GM18861 (cell line): ENCODE data around the gene TRIM41.
A peak's percentile ranks its signal among the peaks of the same experiment; 100 is the strongest.
"Not testable (repeated sequence)": the region's sequence is repeated elsewhere in the genome, so short reads cannot be mapped to it uniquely, and the experiment has no call there.

Source experiments
- ATAC-seq: cut with Tn5 transposase; IDR thresholded peaks from one replicate; pipeline ENCODE4 v1.9.1; 2021; ENCODE audit not compliant: unreplicated experiment

Gene TRIM41

GRCh38 chr5:181246276-181247049 is 23.4 kb downstream of the TRIM41 start:
- ATAC-seq = peak; percentile 26

- no peak for ATAC-seq
These were observed 25.2 kb downstream of the TRIM41 start for GRCh38 chr5:181248277-181248676.

- ATAC-seq = no peak
These were observed 32.2 kb downstream of the TRIM41 start for GRCh38 chr5:181255276-181255675.

- no peak for ATAC-seq
These were observed 32.9 kb downstream of the TRIM41 start for GRCh38 chr5:181255836-181256578.

GRCh38 chr5:181258576-181258975 is 35.5 kb downstream of the TRIM41 start:
- no peak for ATAC-seq

- ATAC-seq = no peak
These were observed 36.2 kb downstream of the TRIM41 start for GRCh38 chr5:181259283-181259682.

- ATAC-seq = no peak
These were observed 37.1 kb downstream of the TRIM41 start for GRCh38 chr5:181259974-181260719.

GRCh38 chr5:181260720-181261319 is 37.7 kb downstream of the TRIM41 start, which contains the start of gene TRIM52:
TRIM52 (minus strand) TSS chr5:181261143; CDS start chr5:181260813, 330 bp downstream.
- ATAC-seq = peak; percentile 79

- peak; percentile 45 for ATAC-seq
These were observed 38.4 kb downstream of the TRIM41 start for GRCh38 chr5:181261320-181262049.

GRCh38 chr5:181263633-181264032 is 40.6 kb downstream of the TRIM41 start:
- no peak for ATAC-seq

- ATAC-seq = no peak
These were observed 42.1 kb downstream of the TRIM41 start for GRCh38 chr5:181265092-181265671.

GRCh38 chr5:181267291-181267904 is 44.3 kb downstream of the TRIM41 start:
- not testable (repeated sequence) for ATAC-seq

GRCh38 chr5:181267907-181268306 is 44.8 kb downstream of the TRIM41 start:
- not testable (repeated sequence) for ATAC-seq

- no peak for ATAC-seq
These were observed 48.0 kb downstream of the TRIM41 start for GRCh38 chr5:181271081-181271480.

GRCh38 chr5:181273433-181273744 is 50.3 kb downstream of the TRIM41 start:
- not testable (repeated sequence) for ATAC-seq

- ATAC-seq = no peak
These were observed 57.2 kb downstream of the TRIM41 start for GRCh38 chr5:181280251-181280762.

- ATAC-seq = no peak
These were observed 58.2 kb downstream of the TRIM41 start for GRCh38 chr5:181281077-181281983.

GRCh38 chr5:181281984-181282316 is 58.9 kb downstream of the TRIM41 start:
- no peak for ATAC-seq

GRCh38 chr5:181282415-181282814 is 59.3 kb downstream of the TRIM41 start:
- ATAC-seq = not testable (repeated sequence)
